GM11168 (cell line): ENCODE data around the gene FNDC3B.

ENCODE experiments used
- in situ Hi-C: fragments of 300-500 bp; cut with MboI; formaldehyde crosslinking; loops from one replicate; pipeline ENCODE4 v1.12.0; 2022; ENCODE audit warnings: low sequenced_read_pairs; ENCODE audit not compliant: unreplicated experiment

The FNDC3B gene

DNA sequence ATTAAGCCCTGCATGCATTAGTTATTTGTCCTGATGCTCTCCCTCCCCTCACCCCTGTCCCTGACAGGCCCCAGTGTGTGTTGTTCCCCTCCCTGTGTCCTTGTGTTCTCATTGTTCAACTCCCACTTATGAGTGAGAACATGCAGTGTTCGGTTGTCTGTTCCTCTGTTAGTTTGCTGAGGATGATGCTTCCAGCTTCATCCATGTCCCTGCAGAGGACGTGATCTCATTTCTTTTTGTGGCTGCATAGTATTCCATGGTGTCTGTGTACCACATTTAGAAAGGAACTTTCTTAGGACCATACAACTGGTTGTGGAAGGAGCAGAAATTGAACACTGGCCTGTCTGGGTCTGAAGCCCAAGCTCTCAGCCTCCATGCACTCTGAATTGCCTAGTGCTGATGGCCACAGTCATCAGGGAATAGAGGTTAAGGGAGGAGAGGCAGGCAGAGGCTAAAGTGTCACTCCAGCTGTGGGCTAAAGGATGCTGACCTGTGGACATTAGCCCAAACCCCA is 138.5 kb downstream of the FNDC3B start:
- in situ Hi-C loops: no loop called here

DNA sequence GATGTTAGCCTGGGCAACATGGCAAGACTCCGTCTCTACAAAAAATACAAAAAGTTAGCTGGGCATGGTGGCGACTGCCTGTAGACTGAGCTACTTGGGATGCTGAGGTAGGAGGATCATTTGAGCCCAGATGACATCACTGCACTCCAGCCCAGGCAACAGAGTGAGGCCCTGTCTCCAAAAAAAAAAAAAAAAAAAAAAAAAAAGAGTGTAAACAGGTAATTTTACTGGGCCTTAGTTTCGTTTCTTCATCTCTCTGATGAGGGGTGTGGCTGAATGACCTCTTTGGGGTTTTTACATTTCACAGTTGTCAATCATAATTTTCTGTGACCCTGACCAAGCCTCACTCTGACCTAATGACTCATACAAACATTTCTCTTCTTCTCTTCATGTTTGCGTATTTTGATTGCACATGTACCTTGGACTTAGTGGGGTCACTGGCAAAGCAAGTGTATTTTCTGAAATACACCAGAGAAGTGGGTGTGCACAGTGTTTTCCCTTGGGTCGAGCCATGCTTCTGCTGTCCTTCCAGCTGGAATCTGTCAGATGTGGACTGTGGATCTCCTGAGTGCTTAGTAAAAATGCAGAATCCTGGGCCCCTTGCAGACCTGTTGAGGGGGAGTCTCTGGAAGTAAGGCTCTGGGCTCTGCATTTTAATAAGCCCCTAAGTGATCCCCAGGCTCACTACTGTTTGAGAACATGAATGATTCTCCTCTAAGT is 140.5 kb downstream of the FNDC3B start:
- in situ Hi-C loops: no loop called here

DNA sequence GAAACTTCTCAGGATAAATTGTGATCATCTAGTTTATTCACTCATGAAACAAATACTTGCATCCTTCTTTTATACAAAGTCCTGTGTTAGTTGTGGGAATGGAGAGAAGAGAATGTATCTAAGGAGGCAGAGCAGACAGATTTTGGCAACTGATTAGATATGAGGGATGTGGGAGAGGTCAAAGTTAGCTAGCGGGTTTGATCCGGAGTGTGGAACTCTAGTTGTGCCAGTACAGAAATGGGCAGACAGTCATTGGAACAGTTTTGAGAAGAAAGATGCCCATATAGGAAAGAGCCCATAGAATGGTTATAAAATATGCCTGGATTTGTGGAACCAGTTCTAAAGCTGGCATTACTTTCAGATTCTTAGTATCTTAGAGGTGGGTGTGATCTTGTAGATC is 141.1 kb downstream of the FNDC3B start:
- in situ Hi-C loops: no loop called here

DNA sequence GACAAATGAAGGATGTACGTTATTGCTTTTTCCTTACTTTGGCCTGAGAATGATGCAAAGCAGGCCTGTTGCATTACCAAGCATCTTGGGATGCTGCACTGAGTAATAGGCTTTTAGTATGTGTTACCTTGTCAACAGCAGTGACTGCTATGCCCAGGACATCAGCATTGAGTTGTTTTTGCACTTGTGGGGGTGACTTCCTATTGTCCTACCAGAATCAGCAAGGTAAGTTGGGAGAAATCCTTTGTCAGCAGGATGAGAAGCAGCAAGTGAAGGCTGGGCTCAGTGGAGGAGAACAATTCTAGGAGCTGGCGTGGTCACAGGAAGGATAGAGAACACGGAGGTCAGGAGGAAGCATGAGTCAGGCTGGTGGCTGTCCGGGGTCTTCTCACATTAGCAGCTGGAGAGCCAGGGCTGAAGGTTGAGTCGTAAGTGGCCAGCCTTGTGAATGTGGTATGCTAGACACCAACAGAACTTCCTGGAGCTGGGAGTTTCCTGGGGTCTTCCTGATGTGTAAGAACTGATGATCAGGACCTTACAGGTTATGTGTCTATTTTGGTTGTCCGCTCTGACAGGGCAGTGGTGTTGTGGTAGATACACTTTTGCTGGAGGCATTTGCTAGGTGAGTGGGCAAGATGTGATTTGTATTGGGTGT is 142.7 kb downstream of the FNDC3B start:
- in situ Hi-C loops: no loop called here

DNA sequence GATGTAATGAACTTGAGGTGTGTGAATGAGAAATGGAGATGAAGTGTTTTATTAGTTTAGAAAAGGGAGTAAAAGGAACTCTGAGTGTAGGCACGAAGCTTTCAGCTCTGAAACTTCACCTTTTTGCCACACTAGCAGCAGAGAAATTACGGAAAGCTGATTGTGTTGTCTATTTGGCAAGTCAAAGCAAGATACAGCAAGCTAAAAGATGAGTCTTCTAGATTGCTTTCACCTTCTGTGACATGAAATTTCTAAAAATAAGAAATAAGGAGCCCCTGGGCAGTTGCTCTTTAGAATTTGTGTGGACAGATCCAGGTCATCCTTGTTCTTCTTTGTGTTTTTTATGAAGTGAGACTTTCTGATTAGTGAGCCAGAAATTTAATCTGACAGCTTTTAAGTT is 143.4 kb downstream of the FNDC3B start:
- in situ Hi-C loops: no loop called here

DNA sequence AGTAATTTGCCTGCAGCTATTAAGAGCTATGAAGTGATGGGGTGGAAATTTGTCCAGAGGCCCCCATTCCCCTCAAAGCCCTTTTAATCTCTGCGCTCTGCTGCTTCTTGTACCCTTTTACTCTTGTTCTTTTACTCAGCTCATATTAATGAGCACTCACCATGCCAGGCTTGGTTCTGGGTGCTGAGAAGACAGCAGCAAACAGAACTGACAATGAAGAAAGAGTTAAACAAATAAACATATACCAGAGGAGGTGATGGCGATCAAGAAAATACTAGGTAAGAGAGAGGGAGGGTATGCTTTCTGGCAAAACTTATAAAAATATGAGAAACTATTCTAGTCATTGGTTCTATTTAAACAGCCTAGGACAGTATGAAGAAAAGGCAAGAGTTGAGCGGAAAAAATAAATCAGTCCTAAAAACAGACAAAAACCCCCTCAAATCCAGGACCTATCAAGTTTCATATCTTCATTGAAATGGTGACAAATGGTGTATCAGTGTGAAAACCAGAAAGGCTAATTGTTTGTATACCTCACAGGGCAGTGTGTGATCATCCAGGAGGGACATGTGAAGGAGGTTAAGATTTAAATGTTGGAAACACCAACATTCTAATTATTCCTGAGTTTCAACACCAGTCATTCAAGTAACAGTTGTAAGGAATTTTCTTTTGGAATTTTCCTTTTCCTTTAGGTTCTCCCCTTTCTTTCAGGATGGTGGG is 144.9 kb downstream of the FNDC3B start:
- in situ Hi-C loops: no loop called here

DNA sequence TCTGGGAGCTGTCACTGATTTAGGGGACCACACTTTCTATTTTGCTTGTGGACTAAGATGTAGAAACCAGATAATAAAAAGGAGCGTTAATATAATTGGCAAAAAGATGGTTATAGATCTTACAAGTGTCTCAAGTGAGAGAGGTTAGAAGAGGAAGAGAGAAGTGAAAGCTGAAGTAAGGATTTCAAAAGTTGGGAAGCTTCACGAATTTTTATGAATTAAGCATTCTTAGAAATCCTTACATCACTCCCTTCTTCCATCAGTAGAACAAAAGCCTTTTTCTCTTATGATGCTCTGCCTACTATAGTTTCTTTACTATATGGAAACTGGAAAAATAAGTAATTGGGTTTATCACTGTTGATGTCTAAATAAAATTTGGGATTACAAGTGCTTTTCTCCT is 146.5 kb downstream of the FNDC3B start:
- in situ Hi-C loops: no loop called here

DNA sequence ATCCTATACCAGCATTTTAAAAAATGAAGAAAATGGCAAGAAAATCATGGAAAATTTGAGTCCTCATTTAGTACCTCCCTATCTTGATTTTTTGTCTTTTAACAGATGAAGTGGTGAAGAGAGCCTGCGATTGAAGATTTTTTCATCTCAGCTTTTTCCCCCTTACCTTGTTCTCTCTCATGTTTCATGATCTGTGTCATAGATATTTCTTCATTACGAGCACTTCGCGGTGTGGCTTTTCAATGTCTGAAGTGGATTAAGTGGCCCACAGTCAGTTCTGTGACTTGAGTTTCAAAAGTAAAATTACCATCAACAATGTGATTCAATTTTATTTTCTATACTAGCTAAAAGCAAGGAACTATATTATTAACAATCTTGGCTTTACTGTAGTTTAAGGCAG is 147.2 kb downstream of the FNDC3B start:
- in situ Hi-C loops: no loop called here

DNA sequence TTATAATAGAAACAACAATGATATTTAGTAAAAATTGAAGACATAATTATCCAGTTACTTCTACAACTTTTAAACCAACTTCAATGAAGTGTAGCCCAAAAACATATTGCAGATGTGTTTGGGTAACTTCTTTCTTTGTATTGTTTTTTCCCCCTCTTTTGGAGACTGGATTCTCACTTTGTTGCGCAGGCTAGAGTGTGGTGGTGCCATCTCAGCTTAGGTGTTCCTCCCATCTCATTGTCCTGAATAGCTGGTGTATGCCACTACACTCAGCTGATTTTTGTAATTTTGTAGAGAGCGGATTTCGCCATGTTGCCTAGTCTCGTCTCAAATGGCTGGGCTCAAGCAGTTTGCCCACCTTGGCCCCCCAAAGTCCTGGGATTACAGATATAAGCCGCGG is 148.1 kb downstream of the FNDC3B start:
- in situ Hi-C loops: no loop called here

DNA sequence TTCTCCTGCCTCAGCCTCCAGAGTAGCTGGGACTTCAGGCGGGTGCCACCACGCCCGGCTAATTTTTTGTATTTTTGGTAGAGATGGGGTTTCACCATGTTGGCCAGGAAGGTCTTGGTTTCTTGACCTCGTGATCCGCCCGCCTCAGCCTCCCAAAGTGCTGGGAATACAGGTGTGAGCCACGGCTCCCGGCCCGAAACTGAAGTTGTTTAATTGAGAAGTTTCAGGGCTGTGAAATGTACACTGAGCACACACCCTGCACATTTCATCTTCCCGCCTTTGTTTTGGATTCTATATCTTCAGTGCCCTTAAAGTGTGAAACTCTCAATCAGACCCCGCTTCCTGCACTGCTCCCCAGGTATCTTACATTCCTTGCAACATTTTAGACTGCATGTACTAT is 149.1 kb downstream of the FNDC3B start:
- in situ Hi-C loops: no loop called here

DNA sequence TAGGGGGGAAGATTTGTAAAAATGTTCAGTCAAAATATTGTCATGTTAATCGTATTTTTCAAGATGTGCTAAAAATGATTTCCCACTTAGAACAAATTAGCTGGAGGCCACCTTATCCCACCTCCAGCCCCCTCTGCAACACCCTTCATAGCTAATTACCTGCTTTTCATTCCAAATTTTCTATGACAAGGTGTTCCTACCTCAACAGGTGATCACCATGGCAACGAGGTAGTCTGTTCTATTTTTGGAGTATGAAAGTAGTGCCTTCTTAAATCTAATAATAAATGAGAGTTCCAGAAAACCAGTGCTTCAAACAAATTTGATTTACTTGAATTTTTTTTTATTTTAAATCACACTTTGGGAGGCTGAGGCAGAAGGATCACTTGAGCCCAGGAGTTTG is 149.8 kb downstream of the FNDC3B start:
- in situ Hi-C loops: no loop called here

DNA sequence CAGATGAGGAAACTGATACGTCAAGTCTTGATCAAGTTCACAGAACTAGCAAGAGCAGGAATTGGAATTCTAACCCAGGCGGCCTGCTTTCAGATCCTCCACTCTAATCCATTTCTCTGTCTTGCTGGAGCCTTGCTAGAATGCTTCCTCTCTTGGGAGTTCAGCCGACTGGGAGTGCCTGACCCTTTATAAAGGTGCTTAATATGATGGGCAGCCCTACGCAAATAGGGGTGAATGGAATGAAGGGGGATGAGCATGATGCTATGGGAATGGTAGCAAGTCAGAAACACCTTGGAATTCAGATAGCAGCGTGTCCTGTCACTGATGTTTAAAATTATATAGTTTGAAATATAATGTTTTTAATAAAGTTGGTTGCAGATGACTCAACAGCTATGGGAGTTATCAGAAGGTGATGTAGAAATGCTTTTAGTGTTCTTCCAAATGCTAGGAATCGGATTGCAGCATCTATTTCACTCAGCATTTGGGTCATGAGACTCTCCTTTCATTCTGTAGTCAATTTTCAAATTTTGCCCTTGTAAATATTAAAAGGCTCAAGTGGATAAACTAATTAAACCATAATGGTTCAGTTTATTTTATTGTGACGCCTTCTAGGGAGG is 150.7 kb downstream of the FNDC3B start:
- in situ Hi-C loops: no loop called here

DNA sequence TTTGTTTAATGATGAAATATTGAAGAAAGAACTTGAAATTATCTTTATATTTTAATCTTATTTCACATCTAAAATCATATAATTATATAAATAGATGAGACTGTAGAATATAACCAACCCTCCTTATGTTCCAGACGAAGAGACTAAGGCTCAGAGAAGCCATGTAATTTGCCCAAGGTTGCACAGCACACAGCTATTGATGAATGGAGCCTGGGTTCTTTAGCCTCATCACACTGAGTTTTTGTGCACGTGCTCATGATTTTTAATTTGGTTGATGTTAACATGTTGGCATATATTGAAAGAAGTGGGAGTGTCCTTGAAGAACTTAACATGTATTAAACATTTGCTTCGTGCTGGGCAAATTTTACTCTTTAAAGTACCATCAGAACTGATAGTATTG is 151.6 kb downstream of the FNDC3B start:
- in situ Hi-C loops: no loop called here

DNA sequence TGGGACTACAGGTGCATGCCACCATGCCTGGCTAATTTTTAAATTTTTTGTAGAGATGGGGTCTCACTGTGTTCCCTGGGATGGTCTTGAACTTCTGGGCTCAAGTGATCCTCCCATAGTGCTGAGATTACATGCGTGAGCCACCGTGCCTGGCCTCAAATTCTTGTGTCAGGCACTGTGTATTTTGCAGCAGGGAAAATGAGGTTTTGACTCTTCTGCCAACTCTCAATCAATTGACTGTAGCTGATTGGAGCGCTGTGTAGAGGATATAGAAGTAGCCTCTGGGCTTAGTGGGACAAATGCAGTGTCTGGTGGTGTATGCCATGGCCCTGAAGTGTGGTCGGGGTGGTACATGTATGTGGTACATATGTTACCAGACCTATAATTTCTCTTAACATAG is 152.3 kb downstream of the FNDC3B start:
- in situ Hi-C loops: no loop called here

DNA sequence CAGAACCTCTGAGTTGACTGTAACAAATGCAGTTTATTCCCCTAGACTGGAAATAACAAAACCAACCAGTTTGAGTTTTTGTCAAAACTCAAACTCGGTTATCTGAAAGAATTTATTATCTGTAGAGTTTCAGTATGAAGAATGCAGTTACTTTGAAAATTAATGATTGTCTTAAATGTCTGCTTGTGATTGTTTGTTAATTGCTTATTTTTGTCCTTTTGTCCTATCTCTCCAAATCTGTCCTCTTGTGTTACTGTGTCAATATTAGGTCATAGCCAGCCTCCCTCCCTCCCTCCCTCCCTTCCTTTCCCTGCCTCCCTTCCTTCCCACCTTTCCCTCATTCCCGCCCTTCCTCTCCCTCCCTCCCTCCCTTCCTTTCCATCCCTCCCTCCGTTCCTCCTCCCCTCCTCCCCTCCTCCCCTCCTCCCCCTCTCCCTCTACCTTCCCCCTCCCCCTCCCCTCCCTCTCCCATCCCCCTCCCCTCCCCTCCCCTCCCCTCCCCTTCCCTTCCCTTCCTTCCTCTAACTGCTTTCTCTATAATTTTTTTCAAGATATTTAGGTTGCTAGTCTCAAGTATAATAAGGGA is 153.5 kb downstream of the FNDC3B start:
- in situ Hi-C loops: no loop called here

DNA sequence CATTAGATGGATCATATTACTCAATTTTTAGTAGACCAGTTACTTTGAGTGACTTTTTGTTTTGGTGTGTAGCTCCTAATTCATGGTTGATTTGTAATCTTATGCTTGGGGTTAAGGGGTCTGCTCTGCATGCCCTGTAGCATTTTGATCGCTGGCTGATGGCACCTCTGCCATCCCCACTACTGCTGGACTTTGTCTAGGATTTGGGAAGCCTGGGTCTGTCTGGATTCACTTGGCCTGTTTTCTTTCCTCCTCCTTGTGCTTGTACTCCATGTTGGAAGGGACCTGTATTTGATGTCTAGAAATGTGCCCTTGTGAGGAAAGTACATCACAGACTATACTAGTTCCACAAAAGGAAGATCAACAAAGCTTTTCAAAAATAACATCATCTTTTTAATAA is 154.1 kb downstream of the FNDC3B start:
- in situ Hi-C loops: no loop called here

DNA sequence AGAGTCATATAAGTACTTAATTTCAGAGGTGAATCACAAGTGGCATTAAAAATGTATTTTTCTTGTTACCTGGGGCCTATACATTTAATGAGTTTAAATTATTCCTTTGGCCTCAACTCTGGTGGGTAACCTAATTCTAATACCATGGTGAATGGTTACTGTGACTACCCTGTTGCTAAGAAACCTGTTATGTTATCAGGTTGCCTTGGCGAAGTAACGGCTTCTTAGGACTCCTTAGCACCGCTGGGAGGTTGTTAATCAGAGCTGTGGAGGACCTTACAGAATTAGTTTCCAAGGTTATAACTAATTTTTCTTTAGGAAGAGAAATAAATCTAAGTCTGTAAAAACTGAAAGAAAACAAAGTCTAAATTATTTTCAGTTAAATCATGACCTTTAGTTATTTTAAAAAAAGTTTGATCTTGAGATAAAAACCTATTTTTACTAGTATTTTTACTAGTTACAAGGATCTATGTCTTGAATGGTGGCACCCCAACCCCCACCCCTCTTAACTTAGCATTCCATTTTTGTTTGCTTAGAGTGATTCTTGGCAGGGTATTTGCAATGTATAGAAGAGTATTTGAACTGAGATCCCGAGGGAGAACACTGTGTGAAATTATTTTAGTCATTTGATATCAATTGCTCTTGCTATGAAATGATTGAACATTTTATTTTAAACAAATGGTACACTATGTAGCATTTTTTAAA is 155.5 kb downstream of the FNDC3B start:
- in situ Hi-C loops: no loop called here

DNA sequence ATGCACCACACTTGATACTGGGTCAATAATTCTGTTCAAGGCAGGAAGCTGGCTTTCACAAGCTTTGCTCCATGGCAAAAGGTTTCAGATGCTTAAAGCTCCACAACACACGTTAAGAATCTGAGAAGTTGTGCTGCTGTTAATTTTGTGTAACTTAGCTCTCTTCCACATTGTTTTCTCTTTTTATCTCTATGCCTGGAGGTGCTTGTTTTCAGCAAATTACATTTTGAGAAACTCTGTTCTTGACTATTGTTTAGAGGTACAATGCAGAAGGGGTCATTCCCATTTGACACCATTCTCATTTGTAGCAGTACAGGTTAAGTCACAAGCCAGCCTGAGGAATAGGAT is 156.0 kb downstream of the FNDC3B start:
- in situ Hi-C loops: no loop called here

DNA sequence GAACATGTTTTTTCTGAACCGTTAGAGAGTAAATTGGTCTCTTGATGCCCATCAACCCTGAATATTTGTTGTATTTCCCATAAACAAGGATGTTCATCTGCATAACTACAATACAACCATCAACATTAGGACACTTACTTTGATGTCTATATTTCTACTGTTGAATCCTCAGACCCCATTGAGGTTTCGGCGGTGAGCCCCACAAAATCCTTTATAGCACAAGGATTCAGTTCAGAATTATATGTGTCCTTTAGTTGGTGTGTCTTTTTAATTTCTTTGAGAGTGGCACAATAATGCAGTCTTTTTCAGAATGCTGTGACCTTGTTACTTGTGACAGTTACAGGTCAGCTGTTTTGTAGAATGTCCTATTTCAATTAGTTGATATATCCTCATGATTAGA is 158.0 kb downstream of the FNDC3B start:
- in situ Hi-C loops: no loop called here

DNA sequence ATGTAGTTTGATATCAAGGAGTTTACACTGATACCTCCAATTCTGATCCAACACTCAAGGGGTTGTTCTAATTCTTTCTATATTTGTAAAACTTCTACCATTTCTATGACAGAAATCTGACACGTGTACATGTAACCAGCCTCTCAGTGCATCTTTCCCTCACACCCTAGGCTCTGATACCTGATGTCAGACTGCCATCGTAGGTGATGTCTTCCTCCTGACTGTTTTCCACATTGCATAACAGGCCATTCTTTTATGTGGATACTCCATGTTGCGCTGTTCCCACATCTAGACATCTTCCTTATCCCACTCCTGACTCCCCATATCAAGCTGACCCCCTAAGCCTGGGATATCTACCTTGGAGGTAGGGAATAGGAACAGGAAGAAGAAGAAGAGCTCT is 159.1 kb downstream of the FNDC3B start:
- in situ Hi-C loops: no loop called here
